NCI-H345 (cell line): Measurements from ENCODE around the gene GTF3C4.

Source experiments
- DNase-seq: peaks from one replicate; lab custom pipeline; 2025; lab: John Stamatoyannopoulos, UW

Gene GTF3C4

DNA sequence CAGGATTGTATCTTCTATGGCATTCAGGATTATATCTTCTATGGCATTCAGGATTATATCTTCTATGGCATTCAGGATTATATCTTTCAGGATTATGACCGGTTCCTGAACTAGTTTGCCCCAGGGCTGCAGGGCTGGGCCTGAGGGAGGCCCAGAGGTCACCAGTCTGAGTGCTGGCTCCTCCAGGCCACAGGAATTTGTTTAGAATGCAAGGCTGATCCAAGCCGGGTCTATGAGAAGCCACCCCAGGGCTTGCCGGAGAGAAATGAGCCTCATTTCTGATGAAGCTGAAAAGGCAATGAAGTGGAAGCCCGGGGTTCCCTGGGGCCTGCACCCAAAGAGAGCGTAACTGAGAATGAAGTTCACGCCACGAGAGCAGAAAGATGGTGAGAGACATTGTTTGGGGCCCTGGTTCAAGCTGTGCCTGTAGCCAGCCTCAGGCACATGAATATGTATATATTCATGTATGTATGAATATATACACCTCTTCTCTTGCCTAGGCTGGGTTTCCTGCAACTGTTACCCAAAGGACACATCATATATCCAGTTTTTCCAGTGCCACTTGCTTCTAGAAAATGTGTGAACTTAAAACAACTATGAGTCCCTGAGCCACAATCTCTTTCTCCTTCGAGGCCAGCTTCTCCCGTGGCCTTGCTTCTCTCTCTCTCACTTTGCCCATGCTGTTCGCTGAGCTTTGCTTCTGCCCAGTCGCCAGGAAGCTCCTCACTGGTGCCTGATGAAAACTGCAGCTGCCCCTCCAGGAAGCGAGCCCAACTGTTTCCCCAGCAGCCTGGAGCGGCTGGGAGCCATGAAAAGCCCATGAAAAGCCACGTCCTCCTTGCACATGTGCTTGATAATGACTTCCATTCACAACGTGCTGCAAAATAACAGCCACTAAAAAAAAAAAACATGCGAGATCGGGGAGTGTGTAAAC is 62.3 kb downstream of the GTF3C4 start:
- DNase-seq = no peak

DNA sequence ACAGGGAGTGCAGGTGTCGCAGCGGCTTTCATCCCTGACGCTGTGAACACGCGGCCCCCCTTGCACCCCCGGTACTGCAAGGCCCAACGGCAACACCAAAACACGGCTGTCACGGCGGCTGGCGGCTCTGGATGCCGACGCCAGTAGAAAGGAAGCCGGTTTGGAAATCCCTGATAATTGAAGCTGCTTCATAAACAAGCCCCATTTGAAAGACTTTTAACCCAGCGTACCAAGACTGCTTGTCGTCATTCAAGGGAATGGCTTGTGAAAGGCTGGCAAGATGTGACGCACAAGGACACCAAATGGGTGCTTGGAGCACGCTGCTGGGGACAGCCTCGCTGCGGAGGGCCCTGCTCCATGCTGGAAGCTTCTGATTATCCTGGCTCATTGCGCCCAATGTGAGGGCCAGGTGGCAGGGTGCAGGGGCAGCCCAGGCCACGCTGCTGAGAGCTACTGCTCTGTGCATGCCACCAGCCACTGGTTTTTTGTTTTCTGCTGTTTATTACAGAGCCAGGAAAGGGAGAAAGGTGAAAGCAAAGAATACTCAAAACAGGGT is 63.1 kb downstream of the GTF3C4 start:
- DNase-seq = no peak

DNA sequence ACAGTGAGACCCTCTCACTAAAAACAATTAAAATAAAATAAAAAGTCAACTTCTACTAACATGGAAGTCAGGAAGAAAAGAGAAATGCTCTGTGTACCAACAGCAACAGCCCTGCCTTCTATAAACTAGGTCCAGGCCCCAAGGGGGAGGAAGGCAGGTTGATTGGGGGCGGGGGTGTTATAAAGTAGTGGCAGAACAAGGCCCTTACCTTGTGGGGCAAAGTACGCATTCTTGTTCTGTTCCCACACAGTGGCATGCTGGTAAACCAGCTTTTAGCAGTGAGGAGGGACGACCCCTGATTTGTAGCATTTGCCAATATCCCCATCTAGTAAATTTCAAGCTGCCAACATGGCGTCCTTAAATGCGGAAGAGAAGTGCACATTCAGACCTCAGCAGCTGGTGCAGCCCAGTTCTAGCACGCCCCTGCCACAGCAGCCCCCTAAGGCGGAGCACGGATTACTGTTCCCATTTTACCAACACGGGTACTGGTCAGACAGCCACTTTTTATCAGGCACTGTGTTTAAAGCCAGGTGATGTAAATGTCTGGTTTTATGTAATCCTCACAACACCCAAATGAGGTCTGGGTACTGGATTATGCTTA is 69.5 kb downstream of the GTF3C4 start:
- DNase-seq = no peak

DNA sequence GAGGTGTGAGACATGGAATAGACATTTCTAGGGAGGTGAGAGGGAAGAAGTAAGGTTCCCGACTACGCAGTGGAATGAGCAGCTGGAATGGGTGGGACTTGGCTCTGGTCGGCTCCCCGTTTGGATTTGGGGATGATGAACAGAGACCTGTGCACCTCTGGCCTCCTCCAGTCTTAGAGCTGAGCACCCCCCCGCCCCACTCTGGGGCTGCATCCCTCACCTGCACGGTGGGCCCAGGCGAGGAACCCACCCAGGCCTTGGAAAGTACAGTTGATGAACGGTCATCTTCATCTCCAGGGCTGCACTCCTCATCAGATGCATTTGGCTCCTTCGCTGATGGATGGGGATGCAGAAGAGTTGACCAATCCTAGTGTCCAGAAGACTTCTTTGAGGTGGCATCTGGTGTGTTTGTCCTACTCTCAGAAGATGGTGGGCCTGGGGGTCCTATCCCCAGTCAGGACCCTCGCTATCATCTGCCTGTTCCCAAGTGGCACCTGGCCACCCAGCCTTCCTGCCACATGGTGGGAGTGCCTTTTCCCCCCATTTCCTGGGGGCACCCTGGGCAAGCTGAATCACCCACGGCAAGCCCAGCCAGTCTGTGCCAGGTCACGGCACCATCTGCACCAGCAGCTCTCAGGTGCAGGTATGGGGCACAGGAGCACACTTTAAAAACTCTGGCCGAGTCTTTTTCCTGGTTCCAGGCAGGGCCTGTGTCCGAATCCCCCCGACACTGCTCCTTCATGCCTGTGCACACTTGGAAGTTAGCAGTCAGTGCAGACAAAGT is 70.5 kb downstream of the GTF3C4 start:
- no peak for DNase-seq

DNA sequence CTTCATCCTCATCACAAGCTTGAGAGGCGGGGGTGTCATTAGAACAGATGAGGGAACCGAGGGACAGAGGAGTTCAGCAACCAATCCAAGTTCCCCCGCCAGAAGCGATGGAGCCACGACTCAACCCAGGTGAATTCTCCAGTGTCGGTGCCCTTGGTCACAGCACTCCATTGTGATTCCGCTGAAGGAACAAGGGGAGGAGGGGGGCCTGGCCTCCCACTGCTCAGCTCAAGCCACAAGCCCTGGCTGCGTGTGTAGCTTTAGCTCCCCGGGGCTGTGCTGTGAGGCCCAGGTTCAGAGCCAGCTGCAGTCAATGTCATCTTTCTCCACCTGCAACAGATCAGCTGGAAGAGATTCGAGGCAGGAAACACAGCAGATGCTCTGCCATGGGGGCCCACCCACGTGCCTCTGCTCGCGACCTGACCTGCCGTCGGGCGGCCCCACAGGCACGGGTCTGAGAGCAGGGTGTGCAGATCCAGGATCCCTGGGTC is 72.6 kb downstream of the GTF3C4 start:
- DNase-seq = no peak

DNA sequence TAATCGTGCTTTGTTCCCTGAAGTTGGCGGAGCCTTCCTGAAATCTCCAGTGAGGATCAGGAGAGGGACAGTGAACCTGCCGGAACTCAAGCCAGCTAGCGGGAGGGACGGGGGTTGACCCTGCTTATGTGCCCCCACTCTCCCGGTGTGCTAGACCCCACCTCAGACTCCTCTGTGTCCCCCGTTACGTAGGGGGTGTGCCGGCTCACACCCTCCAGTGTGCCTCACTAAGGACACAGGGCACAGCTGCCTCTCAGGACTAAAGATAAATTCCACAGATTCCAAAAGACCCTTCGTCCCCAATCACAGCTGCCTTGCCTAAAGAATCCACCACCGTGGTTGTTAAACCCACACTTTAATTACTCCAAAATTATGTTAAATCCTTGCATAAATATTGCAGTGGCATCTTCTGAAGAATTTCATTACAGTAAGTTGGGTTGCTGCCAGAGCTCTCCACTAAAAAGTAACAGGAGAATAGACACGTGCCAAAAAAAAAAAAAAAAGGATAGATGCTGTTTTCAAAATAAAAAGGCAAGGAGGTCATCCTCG is 73.7 kb downstream of the GTF3C4 start:
- no peak for DNase-seq
